Measurements from ENCODE around the gene UVRAG. TPM values are rescaled to one million over a fixed set of nuclear protein-coding genes. Genes with fewer than 3 reads are reported as not detected.

The UVRAG gene
- total and polyA plus RNA-seq, 2 donors = 20.0 to 21.8 TPM

DNA sequence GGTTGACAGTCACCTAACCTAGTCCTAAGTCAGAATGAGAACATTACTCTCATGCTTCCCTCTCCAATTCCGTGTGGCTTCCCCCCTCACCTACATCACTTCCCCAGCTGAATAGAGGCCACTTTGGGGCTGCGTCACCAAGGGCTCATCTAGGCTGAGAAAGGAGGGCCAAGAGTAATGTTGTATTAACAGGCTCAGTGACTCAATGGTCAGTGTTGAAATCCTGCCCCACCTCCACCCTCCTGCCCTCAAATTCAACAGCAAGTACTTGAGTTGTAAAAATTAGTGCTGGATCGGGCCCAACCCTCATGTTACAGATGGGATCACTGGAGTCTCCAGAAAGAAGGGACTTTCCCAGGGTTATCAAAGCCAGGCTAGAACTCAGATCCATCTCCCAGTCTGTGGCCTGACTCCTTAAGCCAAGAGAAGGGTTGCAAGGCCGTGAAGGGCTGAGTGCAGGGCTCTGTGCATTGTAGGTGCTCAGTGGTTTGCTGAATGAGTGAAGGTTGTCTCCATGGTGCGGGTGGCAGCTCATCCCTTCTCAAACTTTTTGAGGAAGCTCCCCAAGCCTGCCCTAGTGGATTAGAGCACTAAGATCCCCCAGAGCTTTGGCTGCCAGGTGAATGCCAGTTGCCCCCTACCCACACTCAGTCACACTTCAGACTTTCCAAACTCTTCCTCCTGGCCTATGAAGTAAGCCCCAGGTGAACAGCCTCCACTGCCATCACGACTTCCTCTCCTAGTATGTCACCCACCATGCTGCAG lies 43.2 kb upstream of the UVRAG start:
- peaks cover 8 to 17% of the 10 kb centered on the region in 2 donors for H3K4me1 ChIP-seq (ENCODE audit: control insufficient read depth in 2 of 2, insufficient read depth in 2 of 2, low read length in 2 of 2)
- no peak for DNase-seq (ENCODE audit: low read depth in 6 of 9, low spot score in 9 of 9)
- H3K27me3 ChIP-seq (ENCODE audit: control insufficient read depth in 2 of 2, insufficient read depth in 1 of 2, low read length in 1 of 2) = peaks cover 31 to 41% of the 10 kb centered on the region in 2 donors
- WGBS = 94% methylated on average over 6 of the region's 6 CpGs
- H3K36me3 ChIP-seq (ENCODE audit: control insufficient read depth in 2 of 2, insufficient read depth in 2 of 2, low read length in 1 of 2) = no peaks in the 10 kb centered on the region
- H3K4me3 ChIP-seq (ENCODE audit: low read length in 2 of 2) = no peak overlapping the region
- no peak overlapping the region for H3K27ac ChIP-seq (ENCODE audit: low read depth in 1 of 2, low read length in 1 of 2)
- H3K9me3 ChIP-seq (ENCODE audit: control insufficient read depth in 2 of 2, insufficient read depth in 1 of 2, low read length in 1 of 2) = no peaks in the 10 kb centered on the region

DNA sequence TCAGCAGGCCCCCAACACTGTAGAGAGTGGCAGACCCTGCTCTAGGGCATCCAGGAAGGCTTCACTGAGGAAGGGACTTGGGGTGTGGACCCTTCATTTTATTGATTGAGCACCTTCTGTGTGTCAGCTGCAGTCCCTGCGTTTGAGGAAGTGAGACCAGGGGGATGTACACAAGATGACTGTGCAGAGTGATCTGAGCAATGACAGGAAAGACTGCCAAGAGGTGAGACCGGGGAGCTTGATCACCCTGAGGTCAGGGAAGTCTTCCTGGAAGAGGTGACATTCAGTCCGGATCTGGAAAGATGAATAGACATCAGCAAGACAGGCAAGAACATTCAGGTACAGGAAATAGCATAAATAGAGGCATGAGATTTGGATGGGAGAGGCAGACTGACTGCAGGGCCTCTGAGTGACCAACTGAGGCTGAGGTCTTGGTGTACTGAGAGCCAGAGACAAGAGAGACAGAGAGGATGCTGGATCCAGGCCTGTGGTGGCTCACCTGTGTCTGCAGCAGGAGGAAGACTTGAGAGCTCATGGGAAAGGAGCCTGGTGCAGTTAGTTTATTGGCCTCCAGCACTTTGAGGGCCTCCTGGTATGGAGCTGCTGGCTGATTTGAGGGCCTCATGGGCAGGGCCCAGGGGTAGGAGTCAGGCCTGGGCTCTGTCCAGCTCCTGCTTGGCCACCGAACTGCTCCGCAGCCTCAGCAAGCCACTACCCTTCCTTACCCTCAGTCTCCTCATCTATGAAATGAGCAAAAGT lies 41.2 kb upstream of the UVRAG start:
- H3K4me1 ChIP-seq (ENCODE audit: control insufficient read depth in 2 of 2, insufficient read depth in 2 of 2, low read length in 2 of 2) = peaks cover 3 to 6% of the 10 kb centered on the region in 2 donors
- H3K4me3 ChIP-seq (ENCODE audit: low read length in 2 of 2) = no peak overlapping the region
- H3K36me3 ChIP-seq (ENCODE audit: control insufficient read depth in 2 of 2, insufficient read depth in 2 of 2, low read length in 1 of 2) = no peaks in the 10 kb centered on the region
- peak in 1 of 9 donors; percentile 24 for DNase-seq (ENCODE audit: low read depth in 6 of 9, low spot score in 9 of 9)
- H3K9me3 ChIP-seq (ENCODE audit: control insufficient read depth in 2 of 2, insufficient read depth in 1 of 2, low read length in 1 of 2) = no peaks in the 10 kb centered on the region
- H3K27ac ChIP-seq (ENCODE audit: low read depth in 1 of 2, low read length in 1 of 2) = no peak overlapping the region
- WGBS = 47% methylated on average over 5 of the region's 5 CpGs
- H3K27me3 ChIP-seq (ENCODE audit: control insufficient read depth in 2 of 2, insufficient read depth in 1 of 2, low read length in 1 of 2) = peaks cover 21 to 26% of the 10 kb centered on the region in 2 donors

DNA sequence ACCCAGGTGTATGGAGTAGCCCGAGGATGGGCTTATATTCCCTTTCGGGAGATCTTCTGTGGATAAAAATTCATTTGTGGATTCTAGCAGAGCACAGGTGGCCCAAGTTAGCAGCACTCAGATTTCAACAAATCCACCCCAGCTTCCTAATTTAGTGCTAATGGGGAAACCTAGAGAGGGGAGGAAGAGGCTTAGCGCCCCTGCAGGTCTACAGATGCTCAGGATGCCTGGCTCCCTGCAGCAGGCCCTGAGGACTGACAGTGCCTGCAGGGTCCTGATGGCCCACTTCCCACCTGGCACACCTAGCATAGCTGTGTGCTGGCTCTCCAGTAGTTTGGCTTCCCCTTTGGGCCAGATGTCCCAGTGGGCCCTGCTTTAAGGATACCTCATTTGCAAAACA lies 40.0 kb upstream of the UVRAG start:
- no peak overlapping the region for H3K27ac ChIP-seq (ENCODE audit: low read depth in 1 of 2, low read length in 1 of 2)
- no peak for DNase-seq (ENCODE audit: low read depth in 6 of 9, low spot score in 9 of 9)
- WGBS = 97% methylated on average over 3 of the region's 3 CpGs
- no peaks in the 10 kb centered on the region for H3K9me3 ChIP-seq (ENCODE audit: control insufficient read depth in 2 of 2, insufficient read depth in 1 of 2, low read length in 1 of 2)
- no peaks in the 10 kb centered on the region for H3K4me1 ChIP-seq (ENCODE audit: control insufficient read depth in 2 of 2, insufficient read depth in 2 of 2, low read length in 2 of 2)
- no peaks in the 10 kb centered on the region for H3K36me3 ChIP-seq (ENCODE audit: control insufficient read depth in 2 of 2, insufficient read depth in 2 of 2, low read length in 1 of 2)
- no peak overlapping the region for H3K4me3 ChIP-seq (ENCODE audit: low read length in 2 of 2)
- H3K27me3 ChIP-seq (ENCODE audit: control insufficient read depth in 2 of 2, insufficient read depth in 1 of 2, low read length in 1 of 2) = peaks cover 11 to 13% of the 10 kb centered on the region in 2 donors

DNA sequence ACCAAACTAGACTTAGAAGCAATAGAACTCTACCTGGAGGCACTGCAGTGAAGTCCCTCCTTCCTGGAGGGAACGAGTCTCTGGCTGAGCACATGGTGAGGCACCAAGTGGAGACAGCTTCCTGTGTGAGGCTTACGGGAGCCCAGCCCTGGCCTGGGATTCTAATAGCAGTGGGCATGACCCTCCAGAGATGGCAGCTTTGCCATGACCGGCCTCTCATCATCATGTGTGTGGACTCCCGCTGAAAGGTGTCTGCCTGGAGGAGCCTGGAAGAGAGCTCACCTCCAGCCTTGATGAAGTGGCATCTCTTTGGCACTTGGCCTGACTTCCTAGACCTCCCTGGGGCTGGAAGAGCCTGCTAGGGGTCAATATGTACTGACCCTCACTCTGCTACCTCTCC lies 38.5 kb upstream of the UVRAG start:
- whole genome bisulfite sequencing = 98% methylated on average over 4 of the region's 4 CpGs
- Histone ChIP-seq H3K9me3 (ENCODE audit: control insufficient read depth in 2 of 2, insufficient read depth in 1 of 2, low read length in 1 of 2) (no peaks in the 10 kb centered on the region), H3K36me3 (ENCODE audit: control insufficient read depth in 2 of 2, insufficient read depth in 2 of 2, low read length in 1 of 2) (no peaks in the 10 kb centered on the region), H3K4me3 (ENCODE audit: low read length in 2 of 2) (no peak overlapping the region), H3K4me1 (ENCODE audit: control insufficient read depth in 2 of 2, insufficient read depth in 2 of 2, low read length in 2 of 2) (no peaks in the 10 kb centered on the region), H3K27ac (ENCODE audit: low read depth in 1 of 2, low read length in 1 of 2) (no peak overlapping the region), H3K27me3 (ENCODE audit: control insufficient read depth in 2 of 2, insufficient read depth in 1 of 2, low read length in 1 of 2) (no peaks in the 10 kb centered on the region)
- DNase-seq (ENCODE audit: low read depth in 6 of 9, low spot score in 9 of 9) = no peak

DNA sequence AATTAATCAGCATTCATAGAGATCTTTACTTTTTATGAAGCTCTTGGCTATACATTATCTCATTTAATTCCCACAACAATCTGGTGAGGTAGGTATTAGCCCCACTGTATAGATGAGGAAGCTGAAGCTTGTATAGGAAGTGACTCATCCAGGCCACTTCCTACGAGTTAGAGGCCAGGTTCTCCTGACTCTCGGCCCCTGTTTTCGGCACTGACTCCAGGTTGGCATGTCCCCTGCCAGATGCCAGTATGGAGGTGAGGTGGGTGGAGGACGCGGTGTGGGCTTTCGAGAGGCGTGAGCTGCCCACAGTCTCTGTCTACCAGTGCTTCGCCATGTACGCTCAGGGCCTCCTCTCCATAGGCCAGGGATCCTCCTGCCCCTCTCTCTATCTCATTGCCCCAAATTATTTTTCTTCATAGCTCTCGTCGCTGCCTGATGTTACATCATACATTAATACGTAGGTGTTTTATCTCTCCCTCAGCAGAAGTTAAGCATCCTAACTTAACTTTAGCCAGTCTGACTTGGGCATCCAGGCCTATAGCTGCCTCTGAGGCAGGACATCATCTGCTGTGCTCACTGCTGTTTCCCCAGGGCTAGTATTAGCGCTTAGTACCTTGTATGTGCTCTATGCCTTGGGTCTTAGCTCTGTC lies 37.4 kb upstream of the UVRAG start:
- Histone ChIP-seq H3K4me1 (ENCODE audit: control insufficient read depth in 2 of 2, insufficient read depth in 2 of 2, low read length in 2 of 2) (no peaks in the 10 kb centered on the region), H3K27me3 (ENCODE audit: control insufficient read depth in 2 of 2, insufficient read depth in 1 of 2, low read length in 1 of 2) (no peaks in the 10 kb centered on the region), H3K4me3 (ENCODE audit: low read length in 2 of 2) (no peak overlapping the region), H3K36me3 (ENCODE audit: control insufficient read depth in 2 of 2, insufficient read depth in 2 of 2, low read length in 1 of 2) (no peaks in the 10 kb centered on the region), H3K9me3 (ENCODE audit: control insufficient read depth in 2 of 2, insufficient read depth in 1 of 2, low read length in 1 of 2) (no peaks in the 10 kb centered on the region), H3K27ac (ENCODE audit: low read depth in 1 of 2, low read length in 1 of 2) (no peak overlapping the region)
- DNase-seq (ENCODE audit: low read depth in 6 of 9, low spot score in 9 of 9) = no peak
- WGBS = 88% methylated on average over 13 of the region's 13 CpGs

DNA sequence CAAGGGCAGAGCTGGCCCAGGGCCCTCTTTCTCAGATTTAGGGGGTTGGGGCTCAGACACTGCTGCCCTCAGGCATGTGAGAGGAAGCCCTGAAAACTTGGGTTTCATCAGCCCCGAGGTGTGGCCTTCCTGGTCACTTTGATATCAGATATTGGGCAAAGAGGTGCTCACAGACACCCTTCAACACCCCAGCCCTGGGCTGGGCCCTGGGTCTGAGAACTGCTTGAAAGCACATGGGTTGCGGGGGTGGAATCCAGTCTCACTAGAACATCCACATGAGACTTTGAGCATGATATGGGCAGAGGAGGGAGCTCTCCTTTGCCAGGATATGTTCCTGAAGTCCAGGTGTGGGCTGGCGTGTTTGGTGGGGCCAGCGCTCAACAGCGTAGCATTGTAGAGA lies 36.0 kb upstream of the UVRAG start:
- no peak overlapping the region for H3K4me3 ChIP-seq (ENCODE audit: low read length in 2 of 2)
- no peaks in the 10 kb centered on the region for H3K36me3 ChIP-seq (ENCODE audit: control insufficient read depth in 2 of 2, insufficient read depth in 2 of 2, low read length in 1 of 2)
- no peaks in the 10 kb centered on the region for H3K9me3 ChIP-seq (ENCODE audit: control insufficient read depth in 2 of 2, insufficient read depth in 1 of 2, low read length in 1 of 2)
- no peaks in the 10 kb centered on the region for H3K27me3 ChIP-seq (ENCODE audit: control insufficient read depth in 2 of 2, insufficient read depth in 1 of 2, low read length in 1 of 2)
- 93% methylated on average over 5 of the region's 5 CpGs for WGBS
- no peak overlapping the region for H3K27ac ChIP-seq (ENCODE audit: low read depth in 1 of 2, low read length in 1 of 2)
- H3K4me1 ChIP-seq (ENCODE audit: control insufficient read depth in 2 of 2, insufficient read depth in 2 of 2, low read length in 2 of 2) = peaks cover 0 to 5% of the 10 kb centered on the region in 2 donors
- DNase-seq (ENCODE audit: low read depth in 6 of 9, low spot score in 9 of 9) = no peak

DNA sequence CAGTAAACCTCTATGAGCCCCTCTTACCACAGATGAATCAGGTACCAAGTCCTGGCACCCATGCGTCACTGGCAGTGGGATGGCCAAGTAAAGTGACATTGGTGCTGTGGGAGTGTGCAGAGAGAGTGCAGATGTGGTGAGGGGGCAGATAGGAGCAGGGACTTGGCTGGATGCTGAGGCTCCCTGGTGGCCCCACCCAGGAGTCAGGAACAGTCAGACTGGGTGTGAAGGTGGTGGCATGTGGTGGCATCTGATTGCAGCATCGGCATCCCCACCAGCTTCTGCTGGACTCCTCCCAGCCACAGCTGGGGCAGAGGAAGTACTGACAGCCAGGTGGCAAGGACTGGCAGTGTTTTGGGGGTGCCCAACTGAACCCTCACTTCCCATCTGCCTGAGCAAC lies 35.0 kb upstream of the UVRAG start:
- H3K4me1 ChIP-seq (ENCODE audit: control insufficient read depth in 2 of 2, insufficient read depth in 2 of 2, low read length in 2 of 2) = peaks cover 0 to 5% of the 10 kb centered on the region in 2 donors
- H3K4me3 ChIP-seq (ENCODE audit: low read length in 2 of 2) = no peak overlapping the region
- no peaks in the 10 kb centered on the region for H3K36me3 ChIP-seq (ENCODE audit: control insufficient read depth in 2 of 2, insufficient read depth in 2 of 2, low read length in 1 of 2)
- 52% methylated on average over 2 of the region's 2 CpGs for WGBS
- H3K27ac ChIP-seq (ENCODE audit: low read depth in 1 of 2, low read length in 1 of 2) = no peak overlapping the region
- no peaks in the 10 kb centered on the region for H3K27me3 ChIP-seq (ENCODE audit: control insufficient read depth in 2 of 2, insufficient read depth in 1 of 2, low read length in 1 of 2)
- DNase-seq (ENCODE audit: low read depth in 6 of 9, low spot score in 9 of 9) = no peak
- H3K9me3 ChIP-seq (ENCODE audit: control insufficient read depth in 2 of 2, insufficient read depth in 1 of 2, low read length in 1 of 2) = no peaks in the 10 kb centered on the region

DNA sequence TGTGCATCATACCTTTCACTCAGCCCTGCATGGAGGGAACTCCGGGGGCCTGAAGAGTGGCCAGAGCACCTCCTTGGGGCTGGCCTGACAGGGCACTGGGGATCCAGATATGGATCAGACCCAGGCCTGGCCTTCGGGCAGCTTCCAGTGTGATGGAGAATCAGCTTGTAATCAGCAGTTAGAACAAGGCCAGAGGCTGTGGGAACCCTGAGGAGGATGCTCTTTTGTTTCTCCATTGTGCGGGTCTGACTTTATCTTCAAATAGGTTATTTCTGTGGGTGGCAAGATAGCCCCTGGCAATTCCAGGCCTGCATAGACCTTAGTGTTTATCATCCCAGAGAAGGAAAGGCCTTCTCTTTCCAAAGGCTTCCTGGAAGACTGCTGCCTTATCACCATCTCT lies 34.1 kb upstream of the UVRAG start:
- DNase-seq (ENCODE audit: low read depth in 6 of 9, low spot score in 9 of 9) = no peak
- H3K27ac ChIP-seq (ENCODE audit: low read depth in 1 of 2, low read length in 1 of 2) = no peak overlapping the region
- 98% methylated on average over 3 of the region's 3 CpGs for WGBS

DNA sequence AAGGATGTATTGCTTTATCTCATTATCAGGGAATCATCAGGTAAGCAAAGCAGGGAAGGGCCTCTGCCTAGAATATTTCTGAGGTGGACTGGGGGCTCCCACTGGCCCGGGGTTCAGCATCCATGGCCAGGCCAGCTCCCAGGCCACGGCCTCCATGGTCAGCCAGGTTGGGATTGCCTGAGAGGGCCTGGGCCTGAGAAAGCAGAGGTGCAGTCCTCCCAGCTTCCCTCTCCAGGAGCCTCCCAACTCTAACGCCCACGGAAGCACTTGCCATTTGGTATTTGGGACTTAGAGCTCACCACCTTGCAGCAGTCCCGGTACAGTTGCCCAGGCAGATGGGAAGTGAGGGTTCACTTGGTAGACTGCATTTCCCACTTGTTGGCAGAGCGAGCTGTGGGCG lies 33.7 kb upstream of the UVRAG start:
- peaks cover 0 to 5% of the 10 kb centered on the region in 2 donors for H3K4me1 ChIP-seq (ENCODE audit: control insufficient read depth in 2 of 2, insufficient read depth in 2 of 2, low read length in 2 of 2)
- no peak overlapping the region for H3K4me3 ChIP-seq (ENCODE audit: low read length in 2 of 2)
- DNase-seq (ENCODE audit: low read depth in 6 of 9, low spot score in 9 of 9) = no peak
- 99% methylated on average over 7 of the region's 7 CpGs for WGBS
- no peaks in the 10 kb centered on the region for H3K27me3 ChIP-seq (ENCODE audit: control insufficient read depth in 2 of 2, insufficient read depth in 1 of 2, low read length in 1 of 2)
- no peak overlapping the region for H3K27ac ChIP-seq (ENCODE audit: low read depth in 1 of 2, low read length in 1 of 2)
- no peaks in the 10 kb centered on the region for H3K36me3 ChIP-seq (ENCODE audit: control insufficient read depth in 2 of 2, insufficient read depth in 2 of 2, low read length in 1 of 2)
- H3K9me3 ChIP-seq (ENCODE audit: control insufficient read depth in 2 of 2, insufficient read depth in 1 of 2, low read length in 1 of 2) = no peaks in the 10 kb centered on the region

More for the DNA sequence above, 34.1 kb upstream of the UVRAG start:
- Histone ChIP-seq H3K4me3 (ENCODE audit: low read length in 2 of 2) (no peak overlapping the region), H3K36me3 (ENCODE audit: control insufficient read depth in 2 of 2, insufficient read depth in 2 of 2, low read length in 1 of 2) (no peaks in the 10 kb centered on the region), H3K9me3 (ENCODE audit: control insufficient read depth in 2 of 2, insufficient read depth in 1 of 2, low read length in 1 of 2) (no peaks in the 10 kb centered on the region), H3K27me3 (ENCODE audit: control insufficient read depth in 2 of 2, insufficient read depth in 1 of 2, low read length in 1 of 2) (no peaks in the 10 kb centered on the region), H3K4me1 (ENCODE audit: control insufficient read depth in 2 of 2, insufficient read depth in 2 of 2, low read length in 2 of 2) (peaks cover 0 to 5% of the 10 kb centered on the region in 2 donors)

Measured in thymus (tissue), 11 donors.